T follicular helper cell (primary cell): Measurements from ENCODE around the gene TSPEAR.
"Not testable (repeated sequence)": the region's sequence is repeated elsewhere in the genome, so short reads cannot be mapped to it uniquely, and the experiment has no call there.

ENCODE experiments used
- DNase-seq: peaks from one replicate; pipeline ENCODE4 v3.0.0-alpha.2; 2020; ENCODE audit warnings: low read depth

TSPEAR gene

GRCh38 chr21:44589094-44589493 is 122.3 kb downstream of the TSPEAR start:
- DNase-seq: no peak

- DNase-seq: no peak
Measured at GRCh38 chr21:44585892-44586291, 125.5 kb downstream of the TSPEAR start.

- peak; percentile 22 for DNase-seq
Measured at GRCh38 chr21:44583800-44584147, 127.6 kb downstream of the TSPEAR start.

GRCh38 chr21:44583089-44583799 is 128.1 kb downstream of the TSPEAR start:
- no peak for DNase-seq

- no peak for DNase-seq
Measured at GRCh38 chr21:44582055-44582454, 129.3 kb downstream of the TSPEAR start.

GRCh38 chr21:44581158-44581557 is 130.2 kb downstream of the TSPEAR start:
- no peak for DNase-seq

GRCh38 chr21:44580231-44580821 is 131.0 kb downstream of the TSPEAR start, which contains the start of gene KRTAP10-5:
KRTAP10-5 (minus strand) TSS chr21:44580604; CDS start chr21:44580578, 26 bp downstream.
- not testable (repeated sequence) for DNase-seq

- DNase-seq: no peak
Measured at GRCh38 chr21:44579833-44580144, 131.6 kb downstream of the TSPEAR start.

GRCh38 chr21:44579056-44579832 is 132.1 kb downstream of the TSPEAR start:
- DNase-seq: no peak

- no peak for DNase-seq
Measured at GRCh38 chr21:44578371-44579055, 132.9 kb downstream of the TSPEAR start.

GRCh38 chr21:44576025-44576420 is 135.3 kb downstream of the TSPEAR start:
- DNase-seq: no peak

- DNase-seq: no peak
Measured at GRCh38 chr21:44575307-44576024, 135.9 kb downstream of the TSPEAR start.

- no peak for DNase-seq
Measured at GRCh38 chr21:44574457-44575306, 136.7 kb downstream of the TSPEAR start.

- DNase-seq: not testable (repeated sequence)
Measured at GRCh38 chr21:44573630-44574456, 137.5 kb downstream of the TSPEAR start, which contains the start of gene KRTAP10-4. KRTAP10-4 (plus strand) TSS chr21:44573729; CDS start chr21:44573759, 30 bp downstream.

- DNase-seq: no peak
Measured at GRCh38 chr21:44572959-44573583, 138.3 kb downstream of the TSPEAR start.

GRCh38 chr21:44571844-44572782 is 139.3 kb downstream of the TSPEAR start:
- DNase-seq: no peak

GRCh38 chr21:44571296-44571695 is 140.1 kb downstream of the TSPEAR start:
- no peak for DNase-seq

GRCh38 chr21:44569861-44570517 is 141.4 kb downstream of the TSPEAR start:
- no peak for DNase-seq
